NCI-H2196 (cell line): ENCODE results near the gene SLC16A7.

Experiments used
- DNase-seq: peaks from one replicate; lab custom pipeline; 2025; ENCODE audit not compliant: unreplicated experiment; lab: John Stamatoyannopoulos, UW

SLC16A7 gene

DNA sequence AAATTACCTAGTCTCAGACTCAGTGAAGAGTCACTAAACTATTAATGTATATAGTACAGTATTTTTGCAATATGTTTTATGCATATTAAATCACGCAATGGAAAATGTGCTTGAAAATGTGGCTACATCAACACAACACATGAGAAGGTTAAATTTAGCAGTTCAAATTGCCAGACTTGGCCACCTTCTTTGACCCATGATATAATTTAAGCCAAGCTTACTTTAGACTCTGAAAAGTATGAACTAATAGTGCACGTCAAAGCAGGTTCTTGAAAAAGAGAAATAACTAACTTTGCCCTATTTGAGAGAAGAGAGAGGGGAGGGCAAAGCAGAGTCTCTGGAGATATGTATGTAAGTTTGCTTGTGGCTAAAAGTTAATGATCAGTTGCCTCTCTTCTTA, 68.7 kb downstream of the SLC16A7 start:
- DNase-seq: no peak

DNA sequence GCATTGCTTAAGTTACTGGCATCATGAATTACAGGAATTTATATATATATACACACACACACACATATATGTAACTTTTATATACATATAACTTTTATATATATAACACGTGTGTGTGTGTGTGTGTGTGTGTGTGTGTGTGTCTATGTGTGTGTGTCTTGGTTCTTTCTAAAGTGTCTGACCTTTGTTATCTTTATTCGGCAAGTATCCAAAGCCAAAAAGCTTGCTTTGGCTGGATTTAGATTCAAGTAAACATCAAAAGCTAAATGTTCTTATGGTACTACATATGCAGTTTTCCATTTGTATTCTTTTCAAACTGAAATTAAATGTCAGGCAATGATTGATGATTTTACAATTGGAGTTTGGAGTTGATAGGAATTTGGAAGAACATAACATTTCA, 69.9 kb downstream of the SLC16A7 start:
- no peak for DNase-seq

DNA sequence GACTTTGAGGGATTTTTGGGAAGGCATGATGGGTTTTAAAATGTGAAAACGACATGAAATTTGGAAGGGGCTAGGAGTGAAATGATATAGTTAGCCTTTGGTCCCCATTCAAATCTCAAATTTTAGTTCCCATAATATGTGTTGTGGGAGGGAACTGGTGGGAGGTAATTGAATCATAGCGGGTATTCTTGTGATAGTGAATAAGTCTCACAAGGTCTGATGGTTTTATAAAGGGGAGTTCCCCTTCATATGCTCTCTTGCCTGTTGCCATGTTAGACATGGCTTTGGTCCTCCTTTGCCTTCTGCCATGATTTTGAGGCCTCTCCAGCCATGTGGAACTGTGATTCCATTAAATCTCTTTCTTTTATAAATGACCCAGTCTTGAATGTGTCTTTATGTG, 72.8 kb downstream of the SLC16A7 start:
- no peak for DNase-seq

DNA sequence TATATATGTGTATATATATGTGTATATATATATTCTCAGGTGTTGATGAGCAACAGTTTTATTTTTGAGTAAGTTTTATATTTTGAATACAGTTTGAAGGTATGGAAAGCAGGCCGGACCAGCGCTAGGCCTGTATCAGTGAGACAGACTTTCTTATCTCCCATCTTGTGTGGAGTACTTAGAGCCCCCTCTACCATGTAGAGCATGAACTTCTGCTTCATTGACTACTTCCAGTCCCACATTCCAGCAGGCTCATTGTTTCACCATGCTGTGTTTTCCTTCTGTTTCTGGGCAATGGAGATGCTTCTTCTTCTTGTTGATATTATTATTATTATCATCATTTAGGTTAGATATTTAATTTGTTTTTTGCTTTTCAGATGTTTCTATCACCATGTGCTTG, 76.4 kb downstream of the SLC16A7 start:
- no peak for DNase-seq

DNA sequence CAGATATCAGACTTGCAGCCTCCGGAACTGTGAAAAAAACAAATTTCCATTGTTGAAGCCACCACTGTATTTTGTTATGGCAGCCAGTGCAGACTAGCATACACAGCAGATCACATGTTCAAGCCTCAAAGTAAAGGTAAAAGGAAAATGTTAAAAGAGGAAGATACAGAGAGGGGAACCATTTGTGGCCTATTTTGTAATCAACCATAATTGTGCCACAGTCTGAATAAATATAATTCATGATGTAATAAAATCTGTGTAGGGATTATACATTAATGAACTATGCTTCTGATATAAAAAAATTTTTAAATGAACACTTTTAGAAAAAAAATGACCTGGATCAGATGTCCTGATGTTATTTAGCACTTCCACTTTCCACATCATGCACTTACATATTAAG, 79.6 kb downstream of the SLC16A7 start:
- DNase-seq: no peak

DNA sequence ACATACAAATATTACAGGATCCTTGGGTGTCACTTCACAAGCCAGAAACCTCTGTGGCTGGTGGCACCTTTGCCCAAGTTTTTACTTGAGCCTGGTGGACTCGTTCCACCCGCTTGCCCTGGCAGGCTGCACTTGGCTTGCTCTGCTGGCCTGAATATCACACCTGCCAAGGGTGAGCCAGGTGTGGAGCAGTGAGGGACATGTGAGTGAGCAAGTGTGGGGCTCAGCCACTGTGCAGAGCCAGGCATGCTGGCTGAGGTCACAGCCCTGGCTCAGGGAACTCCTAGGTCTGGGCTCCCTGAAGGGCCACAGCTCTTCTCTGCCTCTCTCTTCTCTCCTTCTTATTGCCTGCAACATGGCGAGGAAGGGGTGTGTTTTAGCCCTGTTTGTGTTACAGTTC, 82.0 kb downstream of the SLC16A7 start:
- DNase-seq: no peak

GRCh38 chr12:59678759-59679411, 83.1 kb downstream of the SLC16A7 start:
- DNase-seq: no peak

DNA sequence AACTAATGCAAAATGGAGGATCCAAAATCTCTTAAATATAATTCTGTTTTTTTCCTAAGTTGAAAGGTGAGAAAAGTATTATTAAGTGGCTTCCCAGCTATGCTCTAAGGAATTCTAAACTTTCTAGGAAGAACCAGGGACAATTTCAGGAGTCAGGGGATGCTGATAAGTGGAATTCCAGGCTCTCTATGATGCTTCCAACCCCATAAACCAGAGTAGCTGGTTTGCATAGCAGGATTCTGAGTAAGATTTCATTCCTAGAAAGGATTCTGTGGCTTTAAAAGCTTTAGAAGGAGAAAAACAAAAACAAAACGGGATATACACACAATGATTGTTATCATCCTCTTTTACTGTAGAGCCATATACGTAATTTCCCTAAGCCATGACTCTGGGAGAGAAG, 93.9 kb downstream of the SLC16A7 start:
- no peak for DNase-seq

GRCh38 chr12:59695379-59695778, 99.5 kb downstream of the SLC16A7 start:
- DNase-seq: no peak

DNA sequence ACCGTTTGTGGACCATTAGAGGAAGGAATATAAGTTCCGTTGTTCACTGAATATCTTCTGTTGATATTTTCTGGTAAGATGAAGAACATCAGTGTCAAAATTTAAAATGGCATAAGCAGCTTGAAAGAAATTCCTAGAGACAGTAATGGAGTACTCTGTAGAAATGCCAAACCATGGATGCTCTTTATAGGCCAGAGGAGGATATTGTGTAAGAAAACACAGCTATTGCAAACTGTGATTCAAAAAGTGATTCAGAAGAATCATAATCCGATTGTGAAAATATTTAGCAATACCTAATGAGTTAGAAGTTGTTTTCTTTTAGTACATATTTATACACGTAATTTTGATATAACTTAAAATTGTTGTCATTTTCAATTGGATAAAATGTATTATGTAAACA, 102.8 kb downstream of the SLC16A7 start:
- DNase-seq: no peak

DNA sequence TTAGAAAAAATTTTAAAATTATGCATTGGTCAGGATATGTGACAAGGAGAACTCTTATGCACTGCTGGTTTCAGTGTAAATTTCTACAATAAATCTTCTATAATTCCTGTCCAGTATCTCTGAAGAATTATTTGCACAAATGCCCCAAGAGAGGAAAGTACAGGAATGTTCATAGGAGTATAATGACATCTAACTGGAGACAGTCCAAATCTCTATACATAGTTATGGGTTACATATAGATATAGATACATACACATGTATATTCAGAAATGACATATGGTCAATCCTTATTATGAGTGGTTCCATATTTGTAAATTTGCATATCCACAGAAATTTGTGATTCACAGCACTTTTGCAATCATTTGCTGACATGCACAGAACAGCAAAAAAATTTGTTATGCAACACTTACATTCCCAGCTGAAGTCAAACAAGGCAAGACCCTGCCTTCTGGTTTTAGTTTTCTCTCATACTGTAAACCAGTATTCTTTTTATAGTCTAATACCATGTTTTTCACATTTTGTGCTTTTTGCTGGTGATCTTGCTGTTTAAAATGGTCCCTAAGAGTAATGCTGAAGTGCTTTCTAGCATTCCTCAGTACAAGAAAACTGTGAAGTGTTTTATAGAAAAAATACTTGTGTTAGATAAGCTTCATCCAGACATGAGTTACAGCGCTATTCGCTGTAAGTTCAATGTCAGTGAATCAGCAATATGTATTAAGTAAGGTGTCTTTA, 103.8 kb downstream of the SLC16A7 start:
- no peak for DNase-seq

- DNase-seq: no peak
Observed at GRCh38 chr12:59700153-59700450, 104.3 kb downstream of the SLC16A7 start.

DNA sequence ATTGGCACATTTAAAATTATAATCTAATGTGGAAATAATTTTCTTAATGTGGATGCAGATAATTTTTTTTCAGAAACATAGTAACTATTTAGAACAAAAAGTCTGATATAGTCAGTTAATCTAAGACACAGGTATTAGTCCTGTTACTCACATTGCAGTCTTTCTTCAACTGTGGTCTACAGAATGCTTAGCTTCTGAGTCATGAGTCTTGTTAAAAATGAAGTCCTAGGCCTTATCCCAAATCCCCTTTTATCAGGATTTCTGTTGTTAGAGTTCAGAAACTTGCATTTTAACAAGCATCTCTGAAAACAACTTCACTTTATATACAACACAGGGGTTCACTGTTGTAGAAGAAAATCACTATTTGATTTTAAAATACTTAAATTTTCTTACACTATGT, 112.2 kb downstream of the SLC16A7 start:
- DNase-seq: no peak

GRCh38 chr12:59708484-59708883, 112.7 kb downstream of the SLC16A7 start:
- no peak for DNase-seq

GRCh38 chr12:59710004-59710628, 114.3 kb downstream of the SLC16A7 start:
- no peak for DNase-seq

DNA sequence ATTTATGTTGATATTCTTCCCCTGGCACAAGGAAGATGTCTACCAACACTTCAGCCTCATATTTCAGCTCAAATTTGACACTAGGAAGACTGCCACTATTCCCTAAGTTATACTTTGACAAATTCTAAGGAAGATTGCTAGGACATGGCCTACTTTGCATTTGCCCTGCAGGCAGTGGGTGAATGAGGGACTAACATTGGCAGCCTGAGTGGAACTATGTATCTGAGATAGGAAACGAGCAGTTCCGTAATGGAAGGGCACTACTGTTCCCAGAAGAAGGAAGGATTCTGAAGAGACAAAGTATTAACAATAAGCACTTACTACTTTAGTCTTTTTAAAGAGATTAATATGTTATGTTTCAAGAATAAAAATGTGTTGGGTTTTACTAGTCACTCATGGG, 115.1 kb downstream of the SLC16A7 start:
- no peak for DNase-seq

GRCh38 chr12:59715434-59715833, 119.6 kb downstream of the SLC16A7 start:
- no peak for DNase-seq

- no peak for DNase-seq
Observed at GRCh38 chr12:59716043-59716442, 120.2 kb downstream of the SLC16A7 start.

- no peak for DNase-seq
Observed at GRCh38 chr12:59717436-59717835, 121.6 kb downstream of the SLC16A7 start.

GRCh38 chr12:59719701-59720100, 123.9 kb downstream of the SLC16A7 start:
- DNase-seq: no peak

GRCh38 chr12:59723520-59723919, 127.7 kb downstream of the SLC16A7 start:
- DNase-seq: no peak

DNA sequence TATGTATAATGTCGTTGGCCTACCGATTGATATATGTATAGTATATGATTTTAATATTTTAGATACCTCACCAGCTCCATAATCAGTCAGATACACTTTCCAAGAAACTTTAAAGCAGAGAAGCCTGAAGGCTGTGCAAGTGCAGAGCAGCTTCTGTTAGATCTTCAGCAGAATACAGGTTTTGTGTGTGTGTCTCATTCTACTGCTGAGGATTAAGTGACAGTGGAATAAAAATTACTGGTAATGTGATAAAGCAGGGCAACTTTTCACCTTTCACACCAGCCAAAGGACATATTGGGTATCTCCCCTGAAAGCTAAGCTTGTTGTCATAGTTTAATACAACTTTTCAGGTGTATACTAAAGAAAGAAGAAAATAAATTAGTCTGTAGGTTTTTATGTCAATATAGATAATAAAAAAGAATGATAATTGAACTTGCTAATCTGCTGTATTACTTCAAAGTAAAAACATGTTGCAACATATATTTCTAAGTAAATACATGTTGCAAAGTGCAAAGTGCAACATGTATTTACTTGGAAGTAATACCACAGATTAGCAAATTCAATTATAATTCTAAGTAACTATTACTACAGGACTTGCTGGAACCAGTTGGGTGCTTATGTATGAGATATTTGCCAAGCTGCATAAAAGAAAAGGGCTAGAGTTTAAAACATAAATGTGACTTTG, 128.3 kb downstream of the SLC16A7 start:
- DNase-seq: no peak
